Thoracic aorta (tissue), 2 donors: ENCODE results near the gene SBNO1. TPM values are rescaled to one million over a fixed set of nuclear protein-coding genes. Genes with fewer than 3 reads are reported as not detected.
"Not testable (repeated sequence)": the region's sequence is repeated elsewhere in the genome, so short reads cannot be mapped to it uniquely, and the experiment has no call there.

ENCODE experiments used
- ATAC-seq: fragments of 150-250 bp; one replicate; pipeline ENCODE4 v1.8.0; 2017; ENCODE audit warnings: low read depth; ENCODE audit not compliant: insufficient number of reproducible peaks, low FRiP score
- DNase-seq: peaks from one replicate; pipeline ENCODE4 v3.0.0-alpha.2; 2020; ENCODE audit warnings: low spot score
- H3K27ac ChIP-seq, 2 donors: fragments of 200-600 bp; sonication (generic); 1 replicate in 1 of 2; 2 replicates in 1 of 2; pipeline ENCODE4 v1.5.1; 2016; ENCODE audit warnings: mild to moderate bottlenecking in 2 of 2, moderate library complexity in 2 of 2
- H3K27me3 ChIP-seq: fragments of 200-600 bp; sonication (generic); replicated peaks from 2 replicates; pipeline ENCODE4 v1.6.0; 2016; ENCODE audit warnings: mild to moderate bottlenecking; ENCODE audit not compliant: insufficient read depth
- H3K36me3 ChIP-seq: fragments of 200-600 bp; sonication (generic); one replicate; pipeline ENCODE4 v1.5.1; 2016
- H3K4me1 ChIP-seq, 2 donors: fragments of 200-600 bp; sonication (generic); 1 replicate in 1 of 2; 2 replicates in 1 of 2; pipeline versions ENCODE4 v1.5.1 to v1.6.0; 2016; ENCODE audit warnings: low read depth in 2 of 2, mild to moderate bottlenecking in 1 of 2; ENCODE audit not compliant: control insufficient read depth in 1 of 2
- H3K4me3 ChIP-seq: fragments of 200-600 bp; sonication (generic); 2 replicates; pipeline ENCODE4 v1.5.1; 2016; ENCODE audit warnings: mild to moderate bottlenecking
- H3K9me3 ChIP-seq: fragments of 200-600 bp; sonication (generic); 2 replicates; pipeline ENCODE4 v1.5.1; 2016
- total RNA-seq, 2 donors: library from RNA; depleted of rRNA; stranded (reverse); fragments of >200 nt; gene quantifications; one replicate each; pipeline versions ENCODE4 v1.1.0 to v1.2.3, GENCODE V29; 2016
- TF ChIP-seq, protein P1 (sequence below): fragments of 200-600 bp; sonication (generic); IDR thresholded peaks from one replicate; pipeline ENCODE4 v1.5.1; 2019; ENCODE audit warnings: antibody characterized with exemption

The SBNO1 gene
- total RNA-seq, 2 donors from 2014 or later = 15.6 to 25.0 TPM

DNA sequence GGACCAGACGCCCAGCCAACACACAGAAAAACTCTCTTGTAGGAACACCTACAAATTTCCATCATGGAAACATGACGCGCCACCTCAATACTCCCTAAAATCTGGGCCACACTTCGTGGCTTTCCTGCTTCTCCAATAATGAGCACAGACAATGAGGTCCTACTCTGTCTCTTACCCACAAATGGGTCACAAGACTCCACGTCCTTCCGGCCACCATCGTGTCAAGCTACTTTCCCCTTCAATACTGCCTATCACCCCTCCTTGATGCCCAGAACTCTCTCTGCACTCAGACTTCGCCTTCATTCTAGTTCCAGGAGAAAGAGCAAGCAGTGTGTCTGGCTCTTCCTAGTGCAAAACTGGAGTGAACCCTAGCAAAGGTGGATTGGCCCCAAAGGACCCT is 28.1 kb downstream of the SBNO1 start:
- Histone ChIP-seq H3K36me3 (peaks cover 34% of the 10 kb centered on the region), H3K9me3 (no peaks in the 10 kb centered on the region), H3K4me3 (no peak overlapping the region), H3K27ac (no peak overlapping the region), H3K4me1 (no peaks in the 10 kb centered on the region), H3K27me3 (no peaks in the 10 kb centered on the region)
- TF ChIP-seq, protein P1, sequence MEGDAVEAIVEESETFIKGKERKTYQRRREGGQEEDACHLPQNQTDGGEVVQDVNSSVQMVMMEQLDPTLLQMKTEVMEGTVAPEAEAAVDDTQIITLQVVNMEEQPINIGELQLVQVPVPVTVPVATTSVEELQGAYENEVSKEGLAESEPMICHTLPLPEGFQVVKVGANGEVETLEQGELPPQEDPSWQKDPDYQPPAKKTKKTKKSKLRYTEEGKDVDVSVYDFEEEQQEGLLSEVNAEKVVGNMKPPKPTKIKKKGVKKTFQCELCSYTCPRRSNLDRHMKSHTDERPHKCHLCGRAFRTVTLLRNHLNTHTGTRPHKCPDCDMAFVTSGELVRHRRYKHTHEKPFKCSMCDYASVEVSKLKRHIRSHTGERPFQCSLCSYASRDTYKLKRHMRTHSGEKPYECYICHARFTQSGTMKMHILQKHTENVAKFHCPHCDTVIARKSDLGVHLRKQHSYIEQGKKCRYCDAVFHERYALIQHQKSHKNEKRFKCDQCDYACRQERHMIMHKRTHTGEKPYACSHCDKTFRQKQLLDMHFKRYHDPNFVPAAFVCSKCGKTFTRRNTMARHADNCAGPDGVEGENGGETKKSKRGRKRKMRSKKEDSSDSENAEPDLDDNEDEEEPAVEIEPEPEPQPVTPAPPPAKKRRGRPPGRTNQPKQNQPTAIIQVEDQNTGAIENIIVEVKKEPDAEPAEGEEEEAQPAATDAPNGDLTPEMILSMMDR = no peak
- no peak for ATAC-seq
- no peak for DNase-seq

DNA sequence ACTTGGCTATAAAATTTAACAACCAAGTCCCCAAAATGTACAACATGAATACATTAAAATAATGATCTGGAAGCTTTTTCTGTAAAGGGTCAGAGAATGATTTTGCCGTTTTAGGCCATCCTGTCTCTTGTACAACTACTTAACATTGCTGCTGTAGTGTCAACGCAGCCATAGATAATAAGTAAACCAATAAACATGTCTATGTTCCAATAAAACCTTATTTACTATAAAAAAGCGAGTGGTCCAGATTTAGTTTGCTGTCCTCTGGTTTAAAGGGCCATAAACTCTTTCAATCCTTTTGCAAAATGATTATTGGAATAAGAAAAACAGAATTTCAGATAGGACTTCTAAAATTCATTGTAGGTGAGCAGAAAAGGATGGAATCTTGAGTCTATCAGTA is 29.2 kb downstream of the SBNO1 start:
- H3K4me3 ChIP-seq = no peak overlapping the region
- ATAC-seq (no peak), DNase-seq (no peak)
- TF ChIP-seq, protein P1 = no peak
- no peaks in the 10 kb centered on the region for H3K4me1 ChIP-seq
- no peaks in the 10 kb centered on the region for H3K27me3 ChIP-seq
- H3K36me3 ChIP-seq = peaks cover 35% of the 10 kb centered on the region
- no peak overlapping the region for H3K27ac ChIP-seq
- H3K9me3 ChIP-seq = no peaks in the 10 kb centered on the region

GRCh38 chr12:123329799-123330198 is 34.8 kb downstream of the SBNO1 start:
- no peaks in the 10 kb centered on the region for H3K27me3 ChIP-seq
- H3K4me1 ChIP-seq = no peaks in the 10 kb centered on the region
- H3K27ac ChIP-seq = no peak overlapping the region
- peaks cover 51% of the 10 kb centered on the region for H3K36me3 ChIP-seq
- ATAC-seq (no peak), DNase-seq (no peak)
- H3K9me3 ChIP-seq = no peaks in the 10 kb centered on the region
- TF ChIP-seq, protein P1 = no peak
- no peak overlapping the region for H3K4me3 ChIP-seq

GRCh38 chr12:123319826-123320225 is 44.8 kb downstream of the SBNO1 start:
- Histone ChIP-seq H3K36me3 (peaks cover 83% of the 10 kb centered on the region), H3K27ac (no peak overlapping the region), H3K4me1 (no peaks in the 10 kb centered on the region), H3K9me3 (no peaks in the 10 kb centered on the region), H3K27me3 (no peaks in the 10 kb centered on the region), H3K4me3 (no peak overlapping the region)
- TF ChIP-seq, protein P1 = no peak
- DNase-seq (no peak), ATAC-seq (no peak)

DNA sequence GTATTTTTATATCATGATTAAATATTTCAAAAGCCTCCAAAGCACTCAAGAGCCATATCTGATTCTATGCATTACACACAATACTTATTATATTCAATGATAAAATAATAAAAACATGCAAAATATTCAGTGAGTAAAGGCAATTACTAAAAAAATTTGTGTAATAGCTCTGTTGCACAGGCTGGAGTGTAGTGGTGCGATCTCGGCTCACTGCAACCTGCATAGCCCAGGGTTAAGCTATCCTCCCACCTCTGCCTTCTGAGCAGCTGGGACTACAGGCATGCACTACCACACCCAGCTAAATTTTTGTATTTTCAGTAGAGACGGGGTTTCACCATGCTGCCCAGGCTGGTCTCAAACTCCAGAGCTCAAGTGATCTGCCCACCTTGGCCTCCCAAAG is 45.4 kb downstream of the SBNO1 start:
- TF ChIP-seq, protein P1 = no peak
- Histone ChIP-seq H3K4me3 (no peak overlapping the region), H3K27me3 (no peaks in the 10 kb centered on the region), H3K9me3 (no peaks in the 10 kb centered on the region), H3K27ac (no peak overlapping the region), H3K4me1 (no peaks in the 10 kb centered on the region), H3K36me3 (peaks cover 81% of the 10 kb centered on the region)
- no peak for ATAC-seq
- no peak for DNase-seq

- DNase-seq, H3K4me3 ChIP-seq, H3K27me3 ChIP-seq, H3K4me1 ChIP-seq, H3K27ac ChIP-seq, ATAC-seq, H3K9me3 ChIP-seq: not testable (repeated sequence)
- peaks cover 64% of the 10 kb centered on the region for H3K36me3 ChIP-seq
Measured at GRCh38 chr12:123313046-123313445, 51.6 kb downstream of the SBNO1 start.
